K562 (cell line): ENCODE measurements around the gene BCO1. TPM values are rescaled to one million over a fixed set of nuclear protein-coding genes. Genes with fewer than 3 reads are reported as not detected.

Experiments
- ATAC-seq: fragments of 200-7000 bp; cut with Tn5 transposase; 3 replicates; pipeline ENCODE4 v1.9.1; 2020; ENCODE audit warnings: moderate library complexity
- BruUV-seq: library from RNA; stranded (reverse); fragments of 400-500 nt; replicated peaks from 2 replicates; lab custom pipeline; 2021; lab: Mats Ljungman, UMichigan
- CTCF ChIA-PET: fragments of 300-600 bp; formaldehyde crosslinking; extraction: SDS; loops from one replicate; lab custom pipeline; 2021; ENCODE audit warnings: low intra/inter-chr PET ratio; lab: Yijun Ruan, JAX
- POLR2A ChIA-PET: fragments of 300-600, 350-650 bp; sonication (Branson Sonifier 250); formaldehyde crosslinking; extraction: SDS; loops from one replicate; lab custom pipeline; 2021; ENCODE audit warnings: antibody characterized with exemption, inconsistent platforms; lab: Yijun Ruan, JAX
- DNase-seq, 4 experiments: peaks; one replicate each; pipeline versions ENCODE4 v3.0.0 to v3.0.0-alpha.2; 2011 to 2018; ENCODE audit warnings: low spot score in 3 of 4, mixed read lengths in 3 of 4; ENCODE audit errors: extremely low read depth in 1 of 4
- FAIRE-seq: peaks from 2 replicates; lab custom pipeline; 2011; peaks lifted over from hg19 to GRCh38; lab: Jason Lieb, UNC
- H2AFZ ChIP-seq: 2 replicates; pipeline ENCODE4 v1.6.0; 2011; ENCODE audit warnings: low read depth, low read length, control low read depth, inconsistent platforms
- H3K27ac ChIP-seq: fragments of 200-600 bp; 3 replicates; pipeline ENCODE4 v1.8.0; 2011; ENCODE audit warnings: low read depth, mild to moderate bottlenecking, control low read depth, inconsistent platforms, low read length, moderate library complexity, mixed read lengths; ENCODE audit errors: extremely low read depth
- H3K27me3 ChIP-seq, 2 experiments: fragments of 300-600 bp in 1 of 2; 2 replicates in 1 of 2; 3 replicates in 1 of 2; pipeline versions ENCODE4 v1.6.0 to v1.8.0; 2011; ENCODE audit warnings: inconsistent platforms in 2 of 2, low read length in 2 of 2, mild to moderate bottlenecking in 1 of 2, mixed read lengths in 1 of 2, moderate library complexity in 1 of 2; ENCODE audit not compliant: control insufficient read depth in 2 of 2, insufficient read depth in 2 of 2
- H3K36me3 ChIP-seq: fragments of 300-600 bp; 3 replicates; pipeline ENCODE4 v1.8.0; 2011; ENCODE audit warnings: mild to moderate bottlenecking, low read length, inconsistent platforms; ENCODE audit not compliant: control insufficient read depth, insufficient read depth
- H3K4me1 ChIP-seq, 2 experiments: fragments of 200-600 bp in 1 of 2; replicated peaks in 1 of 2; 2 replicates in 1 of 2; 3 replicates in 1 of 2; pipeline versions ENCODE4 v1.5.1 to v1.8.0; 2011; ENCODE audit warnings: inconsistent platforms in 2 of 2, low read length in 2 of 2, mild to moderate bottlenecking in 1 of 2, mixed read lengths in 1 of 2, moderate library complexity in 1 of 2; ENCODE audit not compliant: control insufficient read depth in 2 of 2, insufficient read depth in 2 of 2
- H3K4me2 ChIP-seq: 2 replicates; pipeline ENCODE4 v1.6.1; 2011; ENCODE audit warnings: low read length, control low read depth, inconsistent platforms, mixed read lengths; ENCODE audit not compliant: insufficient read depth
- H3K4me3 ChIP-seq: fragments of 200-600 bp; sonication (generic), shearing (Covaris generic); 2 replicates; pipeline ENCODE4 v1.5.1; 2016; ENCODE audit warnings: control low read depth, inconsistent platforms
- H3K79me2 ChIP-seq: fragments of 200-600 bp; 3 replicates; pipeline ENCODE4 v1.8.0; 2011; ENCODE audit warnings: low read length, inconsistent platforms; ENCODE audit not compliant: control insufficient read depth, insufficient read depth
- H3K9ac ChIP-seq, 2 experiments: 2 replicates each; pipeline versions ENCODE4 v1.6.0 to v1.6.1; 2011; ENCODE audit warnings: low read depth in 2 of 2, low read length in 2 of 2, control low read depth in 1 of 2, inconsistent platforms in 1 of 2, mild to moderate bottlenecking in 1 of 2, mixed read lengths in 1 of 2; ENCODE audit not compliant: insufficient read depth in 1 of 2
- H3K9me1 ChIP-seq: one replicate; pipeline ENCODE4 v1.6.0; 2011; ENCODE audit warnings: inconsistent platforms, mild to moderate bottlenecking, low read length, moderate library complexity; ENCODE audit not compliant: control insufficient read depth, insufficient read depth
- H3K9me3 ChIP-seq: replicated peaks from 2 replicates; pipeline ENCODE4 v1.5.1; 2011; ENCODE audit warnings: low read depth, low read length, inconsistent platforms; ENCODE audit not compliant: control insufficient read depth, insufficient read depth
- H4K20me1 ChIP-seq: replicated peaks from 2 replicates; pipeline ENCODE4 v1.6.1; 2011; ENCODE audit warnings: low read length, inconsistent platforms, mixed read lengths; ENCODE audit not compliant: control insufficient read depth, insufficient read depth
- CTBP1 ChIP-seq: fragments of 450-650 bp; IDR thresholded peaks from 2 replicates; pipeline ENCODE4 v1.6.1; 2016; ENCODE audit warnings: borderline replicate concordance
- ETV1 ChIP-seq: fragments of 450-650 bp; conservative IDR thresholded peaks from 2 replicates; pipeline ENCODE4 v1.6.1; 2016; ENCODE audit warnings: missing genetic modification characterization, control low read depth, low read depth, missing compliant biosample characterization
- FOXJ2 ChIP-seq: fragments of 200-800 bp; sonication (Bioruptor generic); IDR thresholded peaks from 2 replicates; pipeline ENCODE4 v1.6.1; 2016; ENCODE audit warnings: missing genetic modification characterization, missing compliant biosample characterization
- FUS ChIP-seq: fragments of 200-400 bp; formaldehyde crosslinking; optimal IDR thresholded peaks from 2 replicates; pipeline ENCODE3; 2017; ENCODE audit warnings: low read depth, low read length
- GMEB1 ChIP-seq: fragments of 250-450 bp; sonication (Bioruptor Pico); IDR thresholded peaks from 2 replicates; pipeline ENCODE4 v1.4.0; 2020; ENCODE audit warnings: mild to moderate bottlenecking
- MAZ ChIP-seq, 2 experiments: fragments of 450-650 bp in 1 of 2; sonication (generic) in 1 of 2; formaldehyde crosslinking; IDR thresholded peaks in 1 of 2; conservative IDR thresholded peaks in 1 of 2; 2 replicates each; pipeline versions ENCODE4 v1.4.0 to v1.5.0; 2020; ENCODE audit warnings: mild to moderate bottlenecking in 1 of 2, missing genetic modification reagents in 1 of 2
- PHF8 ChIP-seq: fragments of 200-600 bp; sonication (generic); IDR thresholded peaks from 2 replicates; pipeline ENCODE4 v1.6.1; 2012; ENCODE audit warnings: mixed run types, mild to moderate bottlenecking, inconsistent platforms, low read length, moderate library complexity, borderline replicate concordance
- SRF ChIP-seq, 2 experiments: fragments of 250-450, 450-650 bp in 1 of 2; sonication (Bioruptor Pico) in 1 of 2; sonication (generic) in 1 of 2; formaldehyde crosslinking; IDR thresholded peaks; 2 replicates each; pipeline versions ENCODE4 v1.5.0 to v1.5.1; 2020 to 2022; ENCODE audit warnings: mild to moderate bottlenecking in 1 of 2, missing genetic modification reagents in 1 of 2
- TEAD4 ChIP-seq, 2 experiments: sonication (generic) in 1 of 2; formaldehyde crosslinking in 1 of 2; IDR thresholded peaks; 2 replicates each; pipeline versions ENCODE4 v1.6.1 to v1.8.0; 2012 to 2022; ENCODE audit warnings: borderline replicate concordance in 1 of 2, inconsistent platforms in 1 of 2, low read length in 1 of 2, mild to moderate bottlenecking in 1 of 2, missing genetic modification reagents in 1 of 2
- YY1 ChIP-seq, 3 experiments: IDR thresholded peaks; 2 replicates each; pipeline ENCODE4 v1.6.1; 2011; ENCODE audit warnings: low read length in 2 of 3, mild to moderate bottlenecking in 2 of 3, moderate library complexity in 2 of 3, borderline replicate concordance in 1 of 3, control low read depth in 1 of 3, low read depth in 1 of 3; ENCODE audit not compliant: insufficient read depth in 3 of 3, insufficient replicate concordance in 2 of 3, control insufficient read depth in 1 of 3, insufficient read length in 1 of 3; ENCODE audit errors: extremely low read depth in 1 of 3
- ZFP36 ChIP-seq: fragments of 150-350 bp; IDR thresholded peaks from 2 replicates; pipeline ENCODE4 v1.6.1; 2018; ENCODE audit warnings: low read length, low read depth; ENCODE audit not compliant: partially characterized antibody
- ZNF644 ChIP-seq: fragments of 200-800 bp; sonication (Bioruptor generic); IDR thresholded peaks from 2 replicates; pipeline ENCODE4 v1.6.1; 2016; ENCODE audit warnings: low read depth, missing genetic modification characterization, missing compliant biosample characterization
- WGBS: fragments of 100-300 bp; shearing (Covaris generic); methylation state at CpG from one replicate; pipeline ENCODE4 v1.1.6; 2016; ENCODE audit warnings: low coverage, mixed read lengths; ENCODE audit not compliant: insufficient coverage; ENCODE audit errors: missing lambda C conversion rate; 5-methylcytosine and 5-hydroxymethylcytosine counted together
- in situ Hi-C: fragments of 300-500 bp; cut with MboI; formaldehyde crosslinking; loops from 4 replicates; pipeline ENCODE4 v1.15.0; 2018; ENCODE audit warnings: inconsistent platforms, mixed read lengths
- intact Hi-C: fragments of 100-400 bp; cut with micrococcal nuclease; formaldehyde crosslinking; loops from 2 replicates; pipeline ENCODE4 v1.14.2; 2022
- polyA plus RNA-seq, 8 experiments: library from polyadenylated mRNA; depleted of rRNA in 4 of 8; stranded (reverse) in 5 of 8; unstranded in 3 of 8; fragments of >200 nt; fragmentation: Nextera tagmentation in 2 of 8; fragmentation: Illumina TruSeq in 1 of 8; extraction: Ambion mirVana in 2 of 8; extraction: Trizol in 1 of 8; gene quantifications; 2 replicates each; pipeline versions ENCODE4 v1.2.1 to v1.2.3, GENCODE V29; 2011 to 2014; ENCODE audit warnings: inconsistent platforms in 1 of 8, missing spikeins in 1 of 8
- total RNA-seq, 7 experiments: library from RNA; depleted of rRNA in 6 of 7; stranded (reverse); fragments of >200 nt in 6 of 7; fragmentation: Illumina TruSeq in 2 of 7; extraction: Trizol in 2 of 7; gene quantifications; 2 replicates each; pipeline versions ENCODE4 v1.2.1 to v1.2.3, GENCODE V29; 2011 to 2021; ENCODE audit warnings: low replicate concordance in 1 of 7
- TF ChIP-seq, protein P1 (sequence below), 2 experiments: IDR thresholded peaks; 2 replicates each; pipeline ENCODE4 v1.6.1; 2012; ENCODE audit warnings: improper control_type of control experiment in 2 of 2, low read depth in 2 of 2, low read length in 2 of 2, borderline replicate concordance in 1 of 2
- TF ChIP-seq, protein P2 (sequence below), 2 experiments: fragments of 450-650 bp; IDR thresholded peaks; 2 replicates each; pipeline ENCODE4 v1.6.1; 2016

Gene BCO1
- total and polyA plus RNA-seq, 9 of the 15 experiments (the other 6 are each of a cell fraction or from before 2014, with no cell fraction given): not detected

- intact Hi-C loops (no loop called here), in situ Hi-C loops (no loop called here)
- WGBS: 3% methylated on average over 15 of the region's 15 CpGs
- H3K4me1 ChIP-seq: peaks cover 2 to 11% of the 10 kb centered on the region in 2 experiments; a peak in 4 of 5 replicates
- H3K36me3 ChIP-seq: no peaks in the 10 kb centered on the region
- BruUV-seq: no TSS peak
- no peak overlapping the region for H3K27ac ChIP-seq
- H3K4me3 ChIP-seq: no peak overlapping the region
- ChIA-PET POLR2A (interaction anchor here (0.6 to 1.2 kb wide), 4 partner anchors 18 to 515 kb away, joined by 3 to 4 read pairs (median 3); no protein-coding TSS in a partner anchor), CTCF (interaction anchor here (0.5 to 0.6 kb wide), 2 partner anchors 24 to 179 kb away, joined by 5 to 6 read pairs; partner anchors contain the start of gene ATMIN)
- peak overlapping the region in 1 of 2 experiments; percentile 68; a peak in 2 of 4 replicates for H3K9ac ChIP-seq
- no peaks in the 10 kb centered on the region for H3K9me3 ChIP-seq
- H3K9me1 ChIP-seq: no peaks in the 10 kb centered on the region
- H3K4me2 ChIP-seq: peak overlapping the region; percentile 57; the same call in 1 of the 2 replicates
- no peaks in the 10 kb centered on the region for H3K79me2 ChIP-seq
- DNase-seq: peak; percentile 47 to 64 (median 58)
- FAIRE-seq: peak; percentile 57
- peak; percentile 94 for ATAC-seq
- peaks cover 5% of the 10 kb centered on the region; the same call in 1 of the 2 replicates for H4K20me1 ChIP-seq
- peaks cover 38 to 63% of the 10 kb centered on the region in 2 experiments for H3K27me3 ChIP-seq
- H2AFZ ChIP-seq: 0 out of 2 replicates have a peak overlapping the region, but pooled peaks have one; percentile 63
- TF ChIP-seq, protein P1, sequence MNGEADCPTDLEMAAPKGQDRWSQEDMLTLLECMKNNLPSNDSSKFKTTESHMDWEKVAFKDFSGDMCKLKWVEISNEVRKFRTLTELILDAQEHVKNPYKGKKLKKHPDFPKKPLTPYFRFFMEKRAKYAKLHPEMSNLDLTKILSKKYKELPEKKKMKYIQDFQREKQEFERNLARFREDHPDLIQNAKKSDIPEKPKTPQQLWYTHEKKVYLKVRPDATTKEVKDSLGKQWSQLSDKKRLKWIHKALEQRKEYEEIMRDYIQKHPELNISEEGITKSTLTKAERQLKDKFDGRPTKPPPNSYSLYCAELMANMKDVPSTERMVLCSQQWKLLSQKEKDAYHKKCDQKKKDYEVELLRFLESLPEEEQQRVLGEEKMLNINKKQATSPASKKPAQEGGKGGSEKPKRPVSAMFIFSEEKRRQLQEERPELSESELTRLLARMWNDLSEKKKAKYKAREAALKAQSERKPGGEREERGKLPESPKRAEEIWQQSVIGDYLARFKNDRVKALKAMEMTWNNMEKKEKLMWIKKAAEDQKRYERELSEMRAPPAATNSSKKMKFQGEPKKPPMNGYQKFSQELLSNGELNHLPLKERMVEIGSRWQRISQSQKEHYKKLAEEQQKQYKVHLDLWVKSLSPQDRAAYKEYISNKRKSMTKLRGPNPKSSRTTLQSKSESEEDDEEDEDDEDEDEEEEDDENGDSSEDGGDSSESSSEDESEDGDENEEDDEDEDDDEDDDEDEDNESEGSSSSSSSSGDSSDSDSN (IDR thresholded peaks at IDR 0.05; ENCODE audit: borderline replicate concordance in 1 of 2, low read depth in 2 of 2, low read length in 2 of 2): 0 out of 4 replicates have a peak, but pooled peaks of 1 of the 2 experiments have one; percentile 51
- no peak for TF ChIP-seq FUS
- TF ChIP-seq ZNF644: no peak
- TF ChIP-seq, protein P2, sequence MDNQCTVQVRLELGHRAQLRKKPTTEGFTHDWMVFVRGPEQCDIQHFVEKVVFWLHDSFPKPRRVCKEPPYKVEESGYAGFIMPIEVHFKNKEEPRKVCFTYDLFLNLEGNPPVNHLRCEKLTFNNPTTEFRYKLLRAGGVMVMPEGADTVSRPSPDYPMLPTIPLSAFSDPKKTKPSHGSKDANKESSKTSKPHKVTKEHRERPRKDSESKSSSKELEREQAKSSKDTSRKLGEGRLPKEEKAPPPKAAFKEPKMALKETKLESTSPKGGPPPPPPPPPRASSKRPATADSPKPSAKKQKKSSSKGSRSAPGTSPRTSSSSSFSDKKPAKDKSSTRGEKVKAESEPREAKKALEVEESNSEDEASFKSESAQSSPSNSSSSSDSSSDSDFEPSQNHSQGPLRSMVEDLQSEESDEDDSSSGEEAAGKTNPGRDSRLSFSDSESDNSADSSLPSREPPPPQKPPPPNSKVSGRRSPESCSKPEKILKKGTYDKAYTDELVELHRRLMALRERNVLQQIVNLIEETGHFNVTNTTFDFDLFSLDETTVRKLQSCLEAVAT (IDR thresholded peaks at IDR 0.05): no peak
- TF ChIP-seq YY1 (IDR thresholded peaks at IDR 0.05; ENCODE audit: borderline replicate concordance in 1 of 3, control insufficient read depth in 1 of 3, extremely low read depth in 1 of 3, insufficient read depth in 3 of 3, insufficient read length in 1 of 3, insufficient replicate concordance in 2 of 3, low read depth in 1 of 3, low read length in 2 of 3): peak in 1 of 3 experiments; percentile 15
- TF ChIP-seq ETV1 (tag): peak; percentile 77
- TF ChIP-seq ZFP36: peak; percentile 84
- no peak for TF ChIP-seq PHF8
- no peak for TF ChIP-seq FOXJ2
- TF ChIP-seq CTBP1: peak; percentile 66; the same call in 1 of the 2 replicates
- no peak for TF ChIP-seq GMEB1
- 0 out of 4 replicates have a peak, but pooled peaks of 1 of the 2 experiments have one; percentile 22 for TF ChIP-seq MAZ (CRISPR knock-in tag; conservative IDR thresholded peaks at IDR 0.05 in 1 of 2, IDR thresholded peaks at IDR 0.05 in 1 of 2)
- TF ChIP-seq SRF (CRISPR knock-in tag; IDR thresholded peaks at IDR 0.05): no peak
- TF ChIP-seq TEAD4 (IDR thresholded peaks at IDR 0.05; ENCODE audit: low read length): peak; percentile 23; the same call in 1 of the 2 replicates
- no peak for TF ChIP-seq TEAD4 (CRISPR knock-in tag; IDR thresholded peaks at IDR 0.05; ENCODE audit: borderline replicate concordance)
Observed at GRCh38 chr16:81214745-81215166, 23.7 kb upstream of the BCO1 start.
